HG02678 (cell line): ENCODE data around the gene TYSND1.
"Not testable (repeated sequence)": the region's sequence is repeated elsewhere in the genome, so short reads cannot be mapped to it uniquely, and the experiment has no call there.

ENCODE experiments used
- ATAC-seq: cut with Tn5 transposase; IDR thresholded peaks from one replicate; pipeline ENCODE4 v1.9.1; 2021; ENCODE audit warnings: mild to moderate bottlenecking, moderate library complexity; ENCODE audit not compliant: unreplicated experiment

The TYSND1 gene

GRCh38 chr10:70135684-70136083, 10.8 kb downstream of the TYSND1 start:
- ATAC-seq = no peak

GRCh38 chr10:70135046-70135445, 11.5 kb downstream of the TYSND1 start:
- no peak for ATAC-seq

- peak; percentile 78 for ATAC-seq
Observed at GRCh38 chr10:70132098-70133029, 14.1 kb downstream of the TYSND1 start, which contains the start of gene AIFM2. AIFM2 (minus strand) TSS chr10:70132825; CDS start chr10:70124084, 8,741 bp downstream.

DNA sequence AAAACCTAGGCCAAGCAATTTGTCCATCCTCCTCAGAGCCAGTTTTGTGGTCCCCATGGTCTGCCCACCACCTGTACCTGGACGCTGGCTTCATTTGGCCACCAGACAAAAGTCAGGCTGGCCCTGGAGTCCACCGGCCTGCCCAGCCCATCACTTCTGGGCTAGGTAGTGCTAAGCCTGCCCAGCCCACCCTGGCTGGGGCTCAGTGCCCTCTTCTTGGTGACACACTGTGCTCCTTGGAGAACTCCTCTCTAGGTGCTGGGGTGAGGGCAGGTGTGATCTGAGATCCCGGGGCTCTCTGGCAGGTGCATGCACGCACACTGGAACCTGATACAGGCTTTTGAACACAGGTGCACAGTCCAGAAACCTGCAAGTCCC, 15.0 kb downstream of the TYSND1 start:
- no peak for ATAC-seq

GRCh38 chr10:70130878-70131559, 15.5 kb downstream of the TYSND1 start:
- ATAC-seq = no peak

GRCh38 chr10:70126700-70127395, 19.7 kb downstream of the TYSND1 start:
- ATAC-seq = no peak

DNA sequence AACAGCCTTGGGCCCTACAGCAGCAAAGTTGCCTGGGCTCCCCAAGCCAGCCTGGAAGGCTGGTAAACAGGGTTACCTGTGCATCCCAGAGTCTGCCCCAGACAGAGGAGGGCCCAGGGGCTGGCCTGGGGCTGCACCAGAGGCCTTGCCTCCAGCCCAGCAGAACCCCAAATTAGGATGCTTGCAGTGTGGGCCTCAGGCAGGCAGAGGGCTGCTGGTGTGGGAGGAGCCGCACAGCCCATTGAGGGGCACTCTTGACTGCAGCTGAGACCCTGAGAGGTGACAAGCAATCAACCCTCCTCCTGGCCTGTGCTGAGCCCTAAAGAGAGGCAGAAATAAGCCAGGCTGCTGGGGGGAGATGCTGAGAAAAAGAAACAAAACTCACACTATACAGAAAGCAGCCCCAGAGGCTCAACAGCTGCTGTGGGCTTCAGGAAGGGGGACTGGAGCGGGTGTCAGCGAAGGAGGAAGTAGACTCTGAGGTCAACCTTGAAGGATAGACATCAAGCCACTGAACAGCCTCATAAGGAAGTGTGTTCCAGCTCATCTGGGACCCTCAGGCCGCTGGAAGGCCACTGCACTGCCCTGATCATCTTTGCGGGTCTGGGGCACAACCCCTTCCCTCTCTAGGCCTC, 20.5 kb downstream of the TYSND1 start:
- peak; percentile 66 for ATAC-seq

GRCh38 chr10:70124918-70125317, 21.6 kb downstream of the TYSND1 start:
- ATAC-seq = no peak

GRCh38 chr10:70124415-70124814, 22.1 kb downstream of the TYSND1 start:
- ATAC-seq = no peak

DNA sequence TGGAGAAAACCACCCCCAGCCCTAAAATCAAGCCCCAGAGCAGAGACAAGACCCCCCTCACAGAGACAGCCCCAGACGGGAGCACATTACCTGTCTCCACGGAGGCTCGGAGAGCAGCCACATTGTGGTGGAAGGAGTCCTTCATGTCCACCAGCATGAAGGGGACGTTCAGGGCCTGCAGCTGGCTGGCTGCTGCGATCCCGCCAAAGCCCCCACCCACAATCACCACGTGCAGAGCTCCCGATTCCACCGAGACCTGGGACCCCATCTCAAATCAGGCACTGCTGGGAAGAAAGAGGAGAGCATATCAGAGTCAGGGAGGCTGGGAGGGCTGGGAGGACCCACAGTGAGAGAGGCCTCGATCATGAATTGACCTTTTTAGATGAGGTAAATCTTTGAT, 22.7 kb downstream of the TYSND1 start:
- ATAC-seq = no peak

- not testable (repeated sequence) for ATAC-seq
Observed at GRCh38 chr10:70123166-70123565, 23.3 kb downstream of the TYSND1 start.

GRCh38 chr10:70122742-70123141, 23.8 kb downstream of the TYSND1 start:
- ATAC-seq = no peak

- no peak for ATAC-seq
Observed at GRCh38 chr10:70121281-70121949, 25.1 kb downstream of the TYSND1 start.

GRCh38 chr10:70120417-70120816, 26.1 kb downstream of the TYSND1 start:
- no peak for ATAC-seq

GRCh38 chr10:70119623-70120022, 26.9 kb downstream of the TYSND1 start:
- no peak for ATAC-seq

- ATAC-seq = no peak
Observed at GRCh38 chr10:70119197-70119596, 27.3 kb downstream of the TYSND1 start.

DNA sequence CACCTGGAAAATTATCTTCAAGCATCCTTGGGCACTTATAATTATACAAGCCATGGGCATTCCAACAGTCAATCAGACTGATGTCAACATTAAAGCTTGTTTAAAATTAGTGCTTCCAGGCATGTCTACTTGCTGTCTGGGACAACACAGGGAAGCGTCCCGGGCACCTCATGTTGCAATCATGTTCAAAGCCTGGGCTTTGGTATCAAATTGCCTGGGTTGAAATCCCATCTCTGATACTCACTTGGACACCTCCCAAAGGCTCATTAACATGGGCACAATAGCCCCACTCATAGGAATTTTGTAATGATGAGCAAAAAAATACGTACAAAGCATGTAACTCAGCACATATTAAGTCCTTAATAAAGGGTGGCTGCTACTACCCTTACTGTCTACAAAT, 28.3 kb downstream of the TYSND1 start:
- no peak for ATAC-seq

GRCh38 chr10:70117646-70118045, 28.9 kb downstream of the TYSND1 start:
- no peak for ATAC-seq

- no peak for ATAC-seq
Observed at GRCh38 chr10:70115948-70116682, 30.4 kb downstream of the TYSND1 start.

DNA sequence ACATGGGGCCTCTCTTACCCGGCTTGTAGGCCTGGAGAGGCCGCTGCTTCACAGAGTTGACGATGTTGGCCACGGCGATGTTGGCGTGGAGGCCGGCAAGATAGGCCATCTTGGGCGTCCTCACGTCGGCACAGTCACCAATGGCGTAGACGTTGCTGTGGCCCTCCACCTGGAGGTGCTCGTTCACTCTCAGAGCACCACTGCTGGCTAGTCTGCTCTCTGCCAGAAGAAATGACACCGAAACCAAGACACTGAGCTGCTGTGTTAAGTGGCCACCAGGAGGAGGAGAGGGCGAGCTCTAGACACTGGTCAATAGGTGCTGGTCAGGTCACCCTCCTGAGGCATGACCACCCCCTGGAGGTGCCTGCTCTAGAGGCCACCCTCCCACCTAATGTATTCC, 31.6 kb downstream of the TYSND1 start:
- no peak for ATAC-seq
